D721Med (cell line): Measurements from ENCODE around the gene NWD2.
A peak's percentile ranks its signal among the peaks of the same experiment; 100 is the strongest.
"Not testable (repeated sequence)": the region's sequence is repeated elsewhere in the genome, so short reads cannot be mapped to it uniquely, and the experiment has no call there.

Source experiments
- DNase-seq: peaks from one replicate; pipeline ENCODE4 v3.0.0; 2011; ENCODE audit warnings: low spot score; ENCODE audit not compliant: insufficient read length
- FAIRE-seq: peaks from 2 replicates; lab custom pipeline; 2011; peaks lifted over from hg19 to GRCh38; lab: Jason Lieb, UNC
- TF ChIP-seq, protein P1 (sequence below): IDR thresholded peaks from 2 replicates; pipeline ENCODE4 v1.5.1; 2012; ENCODE audit warnings: mild to moderate bottlenecking, control low read depth; ENCODE audit not compliant: insufficient read depth; ENCODE audit errors: missing control alignments

NWD2 gene

DNA sequence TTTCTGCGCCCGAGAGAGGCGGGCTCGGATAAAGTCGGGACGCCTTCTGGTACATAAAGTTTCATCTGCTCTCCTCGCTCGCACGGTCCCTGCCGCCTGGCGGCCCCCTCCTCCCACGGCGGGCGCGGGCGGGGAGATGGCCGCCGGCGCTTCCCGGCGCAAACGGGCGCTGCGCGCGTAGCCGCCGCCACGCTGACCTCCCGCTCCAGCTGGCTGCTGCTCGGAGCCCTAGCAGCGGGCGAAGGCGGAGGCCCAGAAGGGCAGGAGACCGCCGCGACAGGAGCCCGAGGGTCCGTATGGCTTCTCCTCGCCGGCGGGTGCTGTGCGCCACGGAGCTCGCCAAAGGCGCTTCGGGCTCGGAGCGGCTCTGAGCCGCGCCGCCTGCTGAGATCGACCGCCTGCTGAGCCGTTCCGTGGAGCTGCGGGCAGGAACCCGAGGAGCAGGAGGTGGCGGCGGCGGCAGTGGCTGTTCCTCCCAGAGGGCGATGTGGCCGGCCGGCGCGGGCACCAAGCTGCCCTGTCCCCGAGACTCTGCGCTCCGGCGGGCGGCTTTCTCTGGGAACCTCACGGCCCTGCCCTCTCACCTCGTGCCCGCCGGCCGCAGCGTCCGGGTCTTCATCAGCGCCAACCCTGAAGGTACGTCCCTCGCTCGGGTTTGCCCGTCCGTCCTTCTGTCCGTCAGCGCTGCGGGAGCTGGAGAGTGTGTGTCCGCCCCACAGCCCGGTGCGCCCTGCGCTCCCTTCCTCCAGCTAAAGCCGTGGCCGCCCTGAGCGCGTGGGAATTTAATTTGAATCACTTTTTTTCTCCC is at the start of gene NWD2:
Gene NWD2 (plus strand): TSS at position 161 of the 808 bp plus-strand sequence. CDS start 325 bp downstream, at position 486.
- no peak for DNase-seq
- FAIRE-seq: no peak
- TF ChIP-seq, protein P1, sequence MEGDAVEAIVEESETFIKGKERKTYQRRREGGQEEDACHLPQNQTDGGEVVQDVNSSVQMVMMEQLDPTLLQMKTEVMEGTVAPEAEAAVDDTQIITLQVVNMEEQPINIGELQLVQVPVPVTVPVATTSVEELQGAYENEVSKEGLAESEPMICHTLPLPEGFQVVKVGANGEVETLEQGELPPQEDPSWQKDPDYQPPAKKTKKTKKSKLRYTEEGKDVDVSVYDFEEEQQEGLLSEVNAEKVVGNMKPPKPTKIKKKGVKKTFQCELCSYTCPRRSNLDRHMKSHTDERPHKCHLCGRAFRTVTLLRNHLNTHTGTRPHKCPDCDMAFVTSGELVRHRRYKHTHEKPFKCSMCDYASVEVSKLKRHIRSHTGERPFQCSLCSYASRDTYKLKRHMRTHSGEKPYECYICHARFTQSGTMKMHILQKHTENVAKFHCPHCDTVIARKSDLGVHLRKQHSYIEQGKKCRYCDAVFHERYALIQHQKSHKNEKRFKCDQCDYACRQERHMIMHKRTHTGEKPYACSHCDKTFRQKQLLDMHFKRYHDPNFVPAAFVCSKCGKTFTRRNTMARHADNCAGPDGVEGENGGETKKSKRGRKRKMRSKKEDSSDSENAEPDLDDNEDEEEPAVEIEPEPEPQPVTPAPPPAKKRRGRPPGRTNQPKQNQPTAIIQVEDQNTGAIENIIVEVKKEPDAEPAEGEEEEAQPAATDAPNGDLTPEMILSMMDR: no peak

GRCh38 chr4:37197899-37198298 is 46.6 kb upstream of the NWD2 start:
- TF ChIP-seq, protein P1: no peak
- DNase-seq: no peak
- no peak for FAIRE-seq

- FAIRE-seq, DNase-seq: not testable (repeated sequence)
Observed at GRCh38 chr4:37204740-37205139, 39.8 kb upstream of the NWD2 start.

DNA sequence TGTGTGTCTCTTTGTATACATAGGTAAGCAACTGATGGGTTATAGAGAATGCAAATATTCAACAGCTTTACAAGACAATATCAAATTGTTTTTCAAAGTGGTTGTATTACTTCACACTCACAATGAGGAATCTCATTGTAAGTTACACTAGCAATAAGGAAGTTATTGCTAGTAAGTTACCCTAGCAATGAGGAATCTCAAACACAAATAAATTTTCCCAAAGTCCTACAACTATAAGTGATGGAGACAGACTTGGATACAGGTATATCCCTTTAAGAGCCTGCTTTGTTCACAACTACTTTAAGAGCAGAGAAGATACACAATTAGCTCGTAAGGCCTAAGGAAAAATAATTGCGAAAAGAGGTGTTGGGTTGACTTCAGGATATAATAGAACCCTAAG is 28.3 kb upstream of the NWD2 start:
- TF ChIP-seq, protein P1: no peak
- FAIRE-seq (no peak), DNase-seq (no peak)

GRCh38 chr4:37219242-37219641 is 25.3 kb upstream of the NWD2 start:
- no peak for FAIRE-seq
- no peak for DNase-seq
- TF ChIP-seq, protein P1: no peak

- FAIRE-seq (peak; percentile 6), DNase-seq (no peak)
- TF ChIP-seq, protein P1: no peak
Observed at GRCh38 chr4:37219990-37220389, 24.6 kb upstream of the NWD2 start.

DNA sequence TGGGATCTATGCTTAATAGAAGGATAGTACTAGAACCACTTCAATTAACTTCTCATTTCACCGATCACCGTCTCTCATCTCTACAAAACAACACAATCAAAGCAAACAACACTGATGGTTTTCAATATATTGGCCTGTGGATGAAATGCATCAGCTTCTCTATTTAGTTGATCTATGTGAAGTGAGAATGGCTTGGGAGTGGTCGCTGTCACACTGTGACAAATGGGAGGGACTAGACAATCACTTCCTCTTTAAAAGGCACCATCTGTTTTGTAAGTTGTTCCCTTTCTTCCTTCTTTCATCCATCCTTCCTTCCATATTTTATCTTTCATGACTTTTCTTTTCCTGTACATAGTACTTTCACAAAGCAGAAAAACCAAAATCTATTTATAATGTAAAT is 23.9 kb upstream of the NWD2 start:
- DNase-seq (no peak), FAIRE-seq (no peak)
- TF ChIP-seq, protein P1: no peak
